Activated naive CD4-positive, alpha-beta T cell treated with anti-CD3 and anti-CD28 coated beads for 36 hours (primary cell): Measurements from ENCODE around the gene KLHL36. TPM values are rescaled to one million over a fixed set of nuclear protein-coding genes. Genes with fewer than 3 reads are reported as not detected.

ENCODE experiments used
- CTCF ChIA-PET: fragments of 350-600 bp; sonication (Branson Sonifier 250); formaldehyde crosslinking; loops from one replicate; lab custom pipeline; 2021; ENCODE audit warnings: antibody characterized with exemption; lab: Charles Lee
- DNase-seq: peaks from one replicate; pipeline ENCODE4 v3.0.0-alpha.2; 2020
- H3K27ac Mint-ChIP-seq: one replicate; pipeline ENCODE4 v1.8.0; 2021; ENCODE audit warnings: mild to moderate bottlenecking, mixed read lengths
- H3K27me3 Mint-ChIP-seq: one replicate; pipeline ENCODE4 v1.8.0; 2021; ENCODE audit warnings: low read depth, mixed read lengths
- H3K36me3 Mint-ChIP-seq: one replicate; pipeline ENCODE4 v1.8.0; 2021; ENCODE audit warnings: low read depth, mixed read lengths
- H3K4me1 Mint-ChIP-seq: one replicate; pipeline ENCODE4 v1.8.0; 2021; ENCODE audit warnings: low read depth, mixed read lengths
- H3K4me3 Mint-ChIP-seq: one replicate; pipeline ENCODE4 v1.8.0; 2021; ENCODE audit warnings: mild to moderate bottlenecking, moderate library complexity, mixed read lengths
- H3K9me3 Mint-ChIP-seq: one replicate; pipeline ENCODE4 v1.8.0; 2021; ENCODE audit warnings: mixed read lengths
- intact Hi-C: fragments of 100-400 bp; cut with micrococcal nuclease; formaldehyde crosslinking; loops from one replicate; pipeline ENCODE4 v1.15.1; 2023
- total RNA-seq, 2 experiments: library from RNA; stranded (reverse); gene quantifications; one replicate each; pipeline ENCODE4 v1.2.3, GENCODE V29; 2021

The KLHL36 gene
- total RNA-seq, 2 experiments from 2014 or later = 45.7 to 50.3 TPM

GRCh38 chr16:84633622-84634021 lies 14.7 kb upstream of the KLHL36 start:
- CTCF ChIA-PET = no interaction called here
- H3K9me3 Mint-ChIP-seq = no peaks in the 10 kb centered on the region
- no peaks in the 10 kb centered on the region for H3K36me3 Mint-ChIP-seq
- intact Hi-C loops = no loop called here
- H3K27me3 Mint-ChIP-seq = no peaks in the 10 kb centered on the region
- no peak overlapping the region for H3K4me3 Mint-ChIP-seq
- peaks cover 42% of the 10 kb centered on the region for H3K4me1 Mint-ChIP-seq
- H3K27ac Mint-ChIP-seq = no peak overlapping the region
- no peak for DNase-seq

- H3K4me3 Mint-ChIP-seq = no peak overlapping the region
- DNase-seq = no peak
- no peak overlapping the region for H3K27ac Mint-ChIP-seq
- H3K36me3 Mint-ChIP-seq = peaks cover 6% of the 10 kb centered on the region
- CTCF ChIA-PET = no interaction called here
- intact Hi-C loops = no loop called here
- no peaks in the 10 kb centered on the region for H3K27me3 Mint-ChIP-seq
- H3K4me1 Mint-ChIP-seq = peaks cover 43% of the 10 kb centered on the region
- peaks cover 7% of the 10 kb centered on the region for H3K9me3 Mint-ChIP-seq
These were observed 12.6 kb upstream of the KLHL36 start for GRCh38 chr16:84635702-84636101.

- intact Hi-C loops = no loop called here
- Mint-ChIP-seq H3K27me3 (no peaks in the 10 kb centered on the region), H3K4me1 (peaks cover 44% of the 10 kb centered on the region), H3K36me3 (peaks cover 6% of the 10 kb centered on the region), H3K9me3 (peaks cover 7% of the 10 kb centered on the region), H3K4me3 (no peak overlapping the region), H3K27ac (peak overlapping the region; percentile 31)
- CTCF ChIA-PET = interaction anchor here (0.7 kb wide), 1 partner anchor 129 kb away, joined by 3 read pairs; no protein-coding TSS in a partner anchor
- no peak for DNase-seq
These were observed 10.6 kb upstream of the KLHL36 start for GRCh38 chr16:84637709-84638108.

- no peak overlapping the region for H3K4me3 Mint-ChIP-seq
- DNase-seq = no peak
- no peak overlapping the region for H3K27ac Mint-ChIP-seq
- H3K4me1 Mint-ChIP-seq = peaks cover 44% of the 10 kb centered on the region
- intact Hi-C loops = no loop called here
- CTCF ChIA-PET = interaction anchor here (0.7 kb wide), 1 partner anchor 129 kb away, joined by 3 read pairs; no protein-coding TSS in a partner anchor
- H3K27me3 Mint-ChIP-seq = no peaks in the 10 kb centered on the region
- peaks cover 6% of the 10 kb centered on the region for H3K36me3 Mint-ChIP-seq
- H3K9me3 Mint-ChIP-seq = peaks cover 7% of the 10 kb centered on the region
These were observed 10.0 kb upstream of the KLHL36 start for GRCh38 chr16:84638231-84638806.

GRCh38 chr16:84640145-84640544 lies 8.2 kb upstream of the KLHL36 start:
- Mint-ChIP-seq H3K27me3 (no peaks in the 10 kb centered on the region), H3K36me3 (peaks cover 6% of the 10 kb centered on the region), H3K27ac (no peak overlapping the region), H3K4me1 (peaks cover 46% of the 10 kb centered on the region), H3K4me3 (no peak overlapping the region), H3K9me3 (peaks cover 7% of the 10 kb centered on the region)
- no peak for DNase-seq
- intact Hi-C loops = loop anchor here (10.0 kb wide), 1 partner anchor 915 kb away; no protein-coding TSS in a partner anchor
- CTCF ChIA-PET = interaction anchor here (1.2 to 1.7 kb wide), 2 partner anchors 32 to 98 kb away, joined by 3 to 4 read pairs; no protein-coding TSS in a partner anchor

- Mint-ChIP-seq H3K27me3 (no peaks in the 10 kb centered on the region), H3K9me3 (peaks cover 7% of the 10 kb centered on the region), H3K4me1 (peaks cover 46% of the 10 kb centered on the region), H3K4me3 (peak overlapping the region; percentile 67), H3K27ac (no peak overlapping the region), H3K36me3 (peaks cover 6% of the 10 kb centered on the region)
- CTCF ChIA-PET = interaction anchor here (0.6 to 2.0 kb wide), 4 partner anchors 19 to 277 kb away, joined by 3 to 6 read pairs (median 4); no protein-coding TSS in a partner anchor
- intact Hi-C loops = loop anchor here (10.0 kb wide), 1 partner anchor 913 kb away; no protein-coding TSS in a partner anchor
- peak; percentile 54 for DNase-seq
These were observed 6.5 kb upstream of the KLHL36 start for GRCh38 chr16:84641643-84642358.

GRCh38 chr16:84643180-84643583 lies 5.1 kb upstream of the KLHL36 start:
- H3K9me3 Mint-ChIP-seq = peaks cover 7% of the 10 kb centered on the region
- peaks cover 42% of the 10 kb centered on the region for H3K4me1 Mint-ChIP-seq
- H3K36me3 Mint-ChIP-seq = peaks cover 6% of the 10 kb centered on the region
- intact Hi-C loops = loop anchor here (10.0 kb wide), 1 partner anchor 912 kb away; no protein-coding TSS in a partner anchor
- DNase-seq = no peak
- no peak overlapping the region for H3K4me3 Mint-ChIP-seq
- no peak overlapping the region for H3K27ac Mint-ChIP-seq
- CTCF ChIA-PET = interaction anchor here (0.8 to 1.2 kb wide), 2 partner anchors 29 to 46 kb away, joined by 3 to 4 read pairs; no protein-coding TSS in a partner anchor
- no peaks in the 10 kb centered on the region for H3K27me3 Mint-ChIP-seq

GRCh38 chr16:84643674-84644073 lies 4.6 kb upstream of the KLHL36 start:
- peaks cover 6% of the 10 kb centered on the region for H3K36me3 Mint-ChIP-seq
- intact Hi-C loops = loop anchor here (10.0 kb wide), 1 partner anchor 911 kb away; no protein-coding TSS in a partner anchor

GRCh38 chr16:84648595-84649510 lies 542 bp downstream of the KLHL36 start:
- Mint-ChIP-seq H3K4me3 (peak overlapping the region; percentile 76), H3K9me3 (no peaks in the 10 kb centered on the region), H3K36me3 (peaks cover 19% of the 10 kb centered on the region), H3K4me1 (peaks cover 47% of the 10 kb centered on the region), H3K27ac (peak overlapping the region; percentile 34), H3K27me3 (no peaks in the 10 kb centered on the region)
- CTCF ChIA-PET = interaction anchor here (0.6 to 1.7 kb wide), 3 partner anchors 23 to 107 kb away, joined by 4 to 9 read pairs (median 6); no protein-coding TSS in a partner anchor
- peak; percentile 51 for DNase-seq
- intact Hi-C loops = loop anchor here (10.0 kb wide), 1 partner anchor 906 kb away; no protein-coding TSS in a partner anchor

More at GRCh38 chr16:84643674-84644073, 4.6 kb upstream of the KLHL36 start:
- no peak for DNase-seq
- CTCF ChIA-PET = interaction anchor here (0.8 to 1.2 kb wide), 2 partner anchors 29 to 46 kb away, joined by 3 to 4 read pairs; no protein-coding TSS in a partner anchor
- Mint-ChIP-seq H3K9me3 (peaks cover 7% of the 10 kb centered on the region), H3K4me3 (no peak overlapping the region), H3K27ac (no peak overlapping the region), H3K27me3 (no peaks in the 10 kb centered on the region), H3K4me1 (peaks cover 37% of the 10 kb centered on the region)

- CTCF ChIA-PET = interaction anchor here (1.7 kb wide), 1 partner anchor 23 kb away, joined by 6 read pairs; no protein-coding TSS in a partner anchor
- no peak for DNase-seq
- H3K9me3 Mint-ChIP-seq = no peaks in the 10 kb centered on the region
- H3K4me3 Mint-ChIP-seq = peak overlapping the region; percentile 76
- intact Hi-C loops = loop anchor here (10.0 kb wide), 1 partner anchor 905 kb away; no protein-coding TSS in a partner anchor
- peaks cover 20% of the 10 kb centered on the region for H3K36me3 Mint-ChIP-seq
- H3K27me3 Mint-ChIP-seq = no peaks in the 10 kb centered on the region
- peak overlapping the region; percentile 34 for H3K27ac Mint-ChIP-seq
- peaks cover 51% of the 10 kb centered on the region for H3K4me1 Mint-ChIP-seq
These were observed 1.2 kb downstream of the KLHL36 start for GRCh38 chr16:84649511-84649861.
